Measurements from ENCODE around the gene SOX9. TPM values are rescaled to one million over a fixed set of nuclear protein-coding genes. Genes with fewer than 3 reads are reported as not detected.
"Not testable (repeated sequence)": the region's sequence is repeated elsewhere in the genome, so short reads cannot be mapped to it uniquely, and the experiment has no call there.

SOX9 gene
- total RNA-seq, 1 donor, result 1.7 TPM

GRCh38 chr17:72137161-72137560 lies 16.3 kb downstream of the SOX9 start:
- TF ChIP-seq, protein P1, sequence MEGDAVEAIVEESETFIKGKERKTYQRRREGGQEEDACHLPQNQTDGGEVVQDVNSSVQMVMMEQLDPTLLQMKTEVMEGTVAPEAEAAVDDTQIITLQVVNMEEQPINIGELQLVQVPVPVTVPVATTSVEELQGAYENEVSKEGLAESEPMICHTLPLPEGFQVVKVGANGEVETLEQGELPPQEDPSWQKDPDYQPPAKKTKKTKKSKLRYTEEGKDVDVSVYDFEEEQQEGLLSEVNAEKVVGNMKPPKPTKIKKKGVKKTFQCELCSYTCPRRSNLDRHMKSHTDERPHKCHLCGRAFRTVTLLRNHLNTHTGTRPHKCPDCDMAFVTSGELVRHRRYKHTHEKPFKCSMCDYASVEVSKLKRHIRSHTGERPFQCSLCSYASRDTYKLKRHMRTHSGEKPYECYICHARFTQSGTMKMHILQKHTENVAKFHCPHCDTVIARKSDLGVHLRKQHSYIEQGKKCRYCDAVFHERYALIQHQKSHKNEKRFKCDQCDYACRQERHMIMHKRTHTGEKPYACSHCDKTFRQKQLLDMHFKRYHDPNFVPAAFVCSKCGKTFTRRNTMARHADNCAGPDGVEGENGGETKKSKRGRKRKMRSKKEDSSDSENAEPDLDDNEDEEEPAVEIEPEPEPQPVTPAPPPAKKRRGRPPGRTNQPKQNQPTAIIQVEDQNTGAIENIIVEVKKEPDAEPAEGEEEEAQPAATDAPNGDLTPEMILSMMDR (IDR thresholded peaks at IDR 0.05; ENCODE audit: insufficient read depth, low read depth, low read length), result no peak
- no peak overlapping the region for H3K4me3 ChIP-seq (ENCODE audit: low read depth, low read length)
- DNase-seq (ENCODE audit: low read depth), result no peak

GRCh38 chr17:72139212-72139611 lies 18.4 kb downstream of the SOX9 start:
- no peak for DNase-seq (ENCODE audit: low read depth)
- H3K4me3 ChIP-seq (ENCODE audit: low read depth, low read length), result no peak overlapping the region
- TF ChIP-seq, protein P1 (IDR thresholded peaks at IDR 0.05; ENCODE audit: insufficient read depth, low read depth, low read length), result no peak

DNA sequence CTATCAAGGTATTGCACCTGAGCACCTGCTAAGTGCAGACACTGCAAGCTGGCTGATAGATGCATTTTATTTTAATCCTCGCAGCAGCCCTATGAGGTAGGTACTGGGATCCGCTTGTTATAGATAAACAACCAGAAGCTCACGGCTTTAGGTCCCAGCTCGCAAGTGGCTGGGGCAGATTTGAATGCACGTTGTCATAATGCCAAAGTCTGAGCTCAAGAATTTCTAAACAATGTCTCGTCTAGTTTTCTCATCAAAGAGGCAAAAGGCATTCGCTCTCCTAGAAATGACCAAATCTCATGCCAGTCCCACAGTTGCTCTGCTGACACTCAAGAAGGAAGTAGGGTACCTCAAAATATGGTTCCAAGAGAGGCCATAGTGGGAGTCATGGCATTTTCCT lies 20.5 kb downstream of the SOX9 start:
- TF ChIP-seq, protein P1 (IDR thresholded peaks at IDR 0.05; ENCODE audit: insufficient read depth, low read depth, low read length), result no peak
- no peak overlapping the region for H3K4me3 ChIP-seq (ENCODE audit: low read depth, low read length)
- DNase-seq (ENCODE audit: low read depth), result no peak

- not testable (repeated sequence) for DNase-seq (ENCODE audit: low read depth); H3K4me3 ChIP-seq (ENCODE audit: low read depth, low read length)
These were observed 21.3 kb downstream of the SOX9 start for GRCh38 chr17:72142097-72142496.

DNA sequence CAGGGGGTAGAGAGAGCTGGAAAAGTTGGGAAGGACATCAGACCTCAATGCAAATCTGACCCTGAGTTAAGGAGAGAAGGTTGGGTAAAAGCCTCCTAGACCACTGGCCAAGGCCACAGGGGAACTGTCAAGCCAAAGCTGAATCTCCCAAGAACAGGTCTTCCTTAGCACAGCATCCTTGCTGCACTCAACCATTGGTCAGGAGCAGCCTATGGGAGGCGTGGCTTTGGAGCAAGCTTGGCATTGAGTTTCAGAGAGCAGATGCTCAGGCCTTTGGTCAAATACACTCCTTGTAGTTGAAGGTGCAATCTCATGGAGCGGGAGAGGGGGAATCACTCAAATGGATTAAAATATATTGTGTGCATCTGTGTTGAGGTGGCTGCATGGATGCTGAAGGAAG lies 21.8 kb downstream of the SOX9 start:
- H3K4me3 ChIP-seq (ENCODE audit: low read depth, low read length), result no peak overlapping the region
- TF ChIP-seq, protein P1 (IDR thresholded peaks at IDR 0.05; ENCODE audit: insufficient read depth, low read depth, low read length), result no peak
- no peak for DNase-seq (ENCODE audit: low read depth)

DNA sequence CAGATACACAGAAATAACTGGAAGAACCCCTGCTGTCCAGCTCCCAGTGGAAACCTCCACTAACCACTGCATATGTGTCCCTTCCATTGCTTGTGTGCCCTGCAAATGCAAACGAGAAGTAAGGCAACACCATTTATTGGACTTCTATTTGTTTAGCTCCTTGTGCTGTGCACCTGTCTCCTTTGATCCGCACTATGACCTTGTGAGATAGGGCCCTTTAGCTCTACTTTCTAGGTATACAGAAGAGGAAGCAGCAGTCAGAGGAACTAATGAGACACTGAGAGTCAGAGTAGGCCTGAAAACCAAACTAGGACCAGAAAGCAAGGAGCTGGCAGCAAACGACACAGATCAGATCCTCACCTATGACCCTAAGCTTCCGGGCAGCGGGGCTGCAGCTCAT lies 22.4 kb downstream of the SOX9 start:
- TF ChIP-seq, protein P1 (IDR thresholded peaks at IDR 0.05; ENCODE audit: insufficient read depth, low read depth, low read length), result no peak
- no peak for DNase-seq (ENCODE audit: low read depth)
- no peak overlapping the region for H3K4me3 ChIP-seq (ENCODE audit: low read depth, low read length)

- TF ChIP-seq, protein P1 (IDR thresholded peaks at IDR 0.05; ENCODE audit: insufficient read depth, low read depth, low read length), result no peak
- H3K4me3 ChIP-seq (ENCODE audit: low read depth, low read length), result no peak overlapping the region
- no peak for DNase-seq (ENCODE audit: low read depth)
These were observed 23.3 kb downstream of the SOX9 start for GRCh38 chr17:72144101-72144500.

Data from fibroblast of villous mesenchyme (primary cell).